ENCODE results near the gene KLF7. TPM values are rescaled to one million over a fixed set of nuclear protein-coding genes. Genes with fewer than 3 reads are reported as not detected.

The KLF7 gene
- total RNA-seq, 1 donor from 2014 or later, result 17.4 TPM

- Mint-ChIP-seq H3K27ac (ENCODE audit: unreplicated experiment) (no peak overlapping the region), H3K4me1 (peaks cover 9% of the 10 kb centered on the region), H3K9me3 (no peaks in the 10 kb centered on the region), H3K27me3 (ENCODE audit: low read depth) (no peaks in the 10 kb centered on the region), H3K36me3 (ENCODE audit: low read depth) (peaks cover 3% of the 10 kb centered on the region), H3K4me3 (no peak overlapping the region)
- TF ChIP-seq CTCF (conservative IDR thresholded peaks at IDR 0.05), result no peak
- DNase-seq (ENCODE audit: low read depth, low spot score), result no peak
Measured at GRCh38 chr2:207092818-207093217, 72.9 kb downstream of the KLF7 start.

GRCh38 chr2:207091928-207092327 is 73.8 kb downstream of the KLF7 start:
- H3K27ac Mint-ChIP-seq (ENCODE audit: unreplicated experiment), result no peak overlapping the region

GRCh38 chr2:207091176-207091575 is 74.6 kb downstream of the KLF7 start:
- Mint-ChIP-seq H3K36me3 (ENCODE audit: low read depth) (peaks cover 8% of the 10 kb centered on the region), H3K9me3 (no peaks in the 10 kb centered on the region), H3K27me3 (ENCODE audit: low read depth) (no peaks in the 10 kb centered on the region), H3K4me1 (peaks cover 9% of the 10 kb centered on the region), H3K27ac (ENCODE audit: unreplicated experiment) (no peak overlapping the region), H3K4me3 (no peak overlapping the region)
- DNase-seq (ENCODE audit: low read depth, low spot score), result no peak
- no peak for TF ChIP-seq CTCF (conservative IDR thresholded peaks at IDR 0.05)

More at GRCh38 chr2:207091928-207092327, 73.8 kb downstream of the KLF7 start:
- Mint-ChIP-seq H3K9me3 (no peaks in the 10 kb centered on the region), H3K27me3 (ENCODE audit: low read depth) (no peaks in the 10 kb centered on the region), H3K4me3 (no peak overlapping the region), H3K4me1 (peaks cover 9% of the 10 kb centered on the region), H3K36me3 (ENCODE audit: low read depth) (peaks cover 2% of the 10 kb centered on the region)
- TF ChIP-seq CTCF (conservative IDR thresholded peaks at IDR 0.05), result no peak
- DNase-seq (ENCODE audit: low read depth, low spot score), result no peak

- H3K4me3 Mint-ChIP-seq, result no peak overlapping the region
- no peak overlapping the region for H3K27ac Mint-ChIP-seq (ENCODE audit: unreplicated experiment)
- peaks cover 9% of the 10 kb centered on the region for H3K4me1 Mint-ChIP-seq
- no peak for TF ChIP-seq CTCF (conservative IDR thresholded peaks at IDR 0.05)
- no peaks in the 10 kb centered on the region for H3K27me3 Mint-ChIP-seq (ENCODE audit: low read depth)
- H3K9me3 Mint-ChIP-seq, result no peaks in the 10 kb centered on the region
- peaks cover 14% of the 10 kb centered on the region for H3K36me3 Mint-ChIP-seq (ENCODE audit: low read depth)
- DNase-seq (ENCODE audit: low read depth, low spot score), result no peak
Measured at GRCh38 chr2:207090389-207090788, 75.4 kb downstream of the KLF7 start.

- no peak overlapping the region for H3K4me3 Mint-ChIP-seq
- H3K27ac Mint-ChIP-seq (ENCODE audit: unreplicated experiment), result no peak overlapping the region
- H3K4me1 Mint-ChIP-seq, result peaks cover 9% of the 10 kb centered on the region
- H3K36me3 Mint-ChIP-seq (ENCODE audit: low read depth), result peaks cover 16% of the 10 kb centered on the region
- H3K27me3 Mint-ChIP-seq (ENCODE audit: low read depth), result no peaks in the 10 kb centered on the region
- TF ChIP-seq CTCF (conservative IDR thresholded peaks at IDR 0.05), result no peak
- no peak for DNase-seq (ENCODE audit: low read depth, low spot score)
- H3K9me3 Mint-ChIP-seq, result no peaks in the 10 kb centered on the region
Measured at GRCh38 chr2:207088839-207089238, 76.9 kb downstream of the KLF7 start.

GRCh38 chr2:207088276-207088675 is 77.5 kb downstream of the KLF7 start:
- TF ChIP-seq CTCF (conservative IDR thresholded peaks at IDR 0.05), result no peak
- Mint-ChIP-seq H3K27me3 (ENCODE audit: low read depth) (no peaks in the 10 kb centered on the region), H3K4me3 (no peak overlapping the region), H3K27ac (ENCODE audit: unreplicated experiment) (no peak overlapping the region), H3K36me3 (ENCODE audit: low read depth) (peaks cover 16% of the 10 kb centered on the region), H3K4me1 (peaks cover 6% of the 10 kb centered on the region), H3K9me3 (no peaks in the 10 kb centered on the region)
- no peak for DNase-seq (ENCODE audit: low read depth, low spot score)
